Measurements from ENCODE around the gene ANO7. TPM values are rescaled to one million over a fixed set of nuclear protein-coding genes. Genes with fewer than 3 reads are reported as not detected.

The ANO7 gene
- total RNA-seq, 2 experiments from 2014 or later: 0.16 to 0.46 TPM

DNA sequence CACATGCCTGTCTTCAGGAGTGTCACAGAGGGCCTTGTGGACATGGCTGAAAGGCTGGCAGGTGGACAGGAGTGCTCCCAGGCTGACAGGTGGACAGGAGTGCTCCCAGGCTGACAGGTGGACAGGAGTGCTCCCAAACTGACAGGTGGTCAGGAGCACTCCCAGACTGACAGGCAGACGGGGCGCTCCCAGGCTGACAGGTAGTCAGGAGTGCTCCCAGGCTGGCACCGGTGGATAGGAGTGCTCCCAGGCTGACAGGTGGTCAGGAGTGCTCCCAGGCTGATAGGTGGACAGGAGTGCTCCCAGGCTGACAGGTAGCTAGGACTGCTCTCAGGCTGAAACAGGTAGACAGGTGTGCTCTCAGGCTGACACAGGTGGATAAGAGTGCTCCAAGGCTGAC is 16.6 kb downstream of the ANO7 start:
- H3K27ac ChIP-seq (ENCODE audit: low read depth, low read length, poor library complexity, severe bottlenecking): no peak overlapping the region
- intact Hi-C loops (cut with micrococcal nuclease; ENCODE audit: unreplicated experiment): no loop called here
- no peaks in the 10 kb centered on the region for H4K20me1 ChIP-seq (ENCODE audit: insufficient read depth, low read length)
- H3K79me2 ChIP-seq (ENCODE audit: insufficient read depth, low read depth, low read length): no peaks in the 10 kb centered on the region
- no peaks in the 10 kb centered on the region for H3K36me3 ChIP-seq (ENCODE audit: insufficient read depth, low read length)
- H2AFZ ChIP-seq (ENCODE audit: low read length): no peak overlapping the region
- TF ChIP-seq, protein P1, sequence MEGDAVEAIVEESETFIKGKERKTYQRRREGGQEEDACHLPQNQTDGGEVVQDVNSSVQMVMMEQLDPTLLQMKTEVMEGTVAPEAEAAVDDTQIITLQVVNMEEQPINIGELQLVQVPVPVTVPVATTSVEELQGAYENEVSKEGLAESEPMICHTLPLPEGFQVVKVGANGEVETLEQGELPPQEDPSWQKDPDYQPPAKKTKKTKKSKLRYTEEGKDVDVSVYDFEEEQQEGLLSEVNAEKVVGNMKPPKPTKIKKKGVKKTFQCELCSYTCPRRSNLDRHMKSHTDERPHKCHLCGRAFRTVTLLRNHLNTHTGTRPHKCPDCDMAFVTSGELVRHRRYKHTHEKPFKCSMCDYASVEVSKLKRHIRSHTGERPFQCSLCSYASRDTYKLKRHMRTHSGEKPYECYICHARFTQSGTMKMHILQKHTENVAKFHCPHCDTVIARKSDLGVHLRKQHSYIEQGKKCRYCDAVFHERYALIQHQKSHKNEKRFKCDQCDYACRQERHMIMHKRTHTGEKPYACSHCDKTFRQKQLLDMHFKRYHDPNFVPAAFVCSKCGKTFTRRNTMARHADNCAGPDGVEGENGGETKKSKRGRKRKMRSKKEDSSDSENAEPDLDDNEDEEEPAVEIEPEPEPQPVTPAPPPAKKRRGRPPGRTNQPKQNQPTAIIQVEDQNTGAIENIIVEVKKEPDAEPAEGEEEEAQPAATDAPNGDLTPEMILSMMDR (conservative IDR thresholded peaks at IDR 0.05; ENCODE audit: low read length): no peak
- H3K4me3 ChIP-seq (ENCODE audit: low read depth, low read length, poor library complexity, severe bottlenecking): no peak overlapping the region
- ChIA-PET CTCF (ENCODE audit: unreplicated experiment) (no interaction called here), POLR2A (no interaction called here)
- BruUV-seq (replicated peaks): no TSS peak
- no peaks in the 10 kb centered on the region for H3K9me2 ChIP-seq (ENCODE audit: insufficient read depth, low read length)
- no peak for DNase-seq (ENCODE audit: low spot score)
- H3K9me3 ChIP-seq (ENCODE audit: low read length): no peaks in the 10 kb centered on the region
- H3K4me2 ChIP-seq (ENCODE audit: low read length): no peak overlapping the region
- no peaks in the 10 kb centered on the region for H3K4me1 ChIP-seq (ENCODE audit: insufficient read depth, low read length, poor library complexity, severe bottlenecking)

DNA sequence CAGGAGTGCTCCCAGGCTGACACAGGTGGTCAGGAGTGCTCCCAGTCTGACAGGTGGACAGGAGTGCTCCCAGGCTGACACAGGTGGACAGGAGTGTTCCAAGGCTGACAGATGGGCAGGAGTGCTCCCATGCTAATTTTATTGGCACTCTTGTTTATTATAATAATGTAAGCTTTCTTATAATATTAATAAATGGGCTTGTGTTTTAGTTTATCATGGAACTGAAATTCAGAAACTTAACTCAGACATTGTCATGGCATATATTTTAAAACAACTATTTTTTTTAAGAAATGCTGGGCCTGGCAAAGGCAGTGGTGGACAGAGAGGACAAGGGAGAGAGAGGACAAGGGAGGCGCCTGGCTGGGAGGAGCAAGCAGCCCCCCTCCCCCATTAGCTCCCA is 18.7 kb downstream of the ANO7 start:
- no peaks in the 10 kb centered on the region for H4K20me1 ChIP-seq (ENCODE audit: insufficient read depth, low read length)
- TF ChIP-seq, protein P1 (conservative IDR thresholded peaks at IDR 0.05; ENCODE audit: low read length): no peak
- TF ChIP-seq EZH2phosphoT487 (IDR thresholded peaks at IDR 0.05; ENCODE audit: borderline replicate concordance, low read depth, low read length): no peak
- no peak for DNase-seq (ENCODE audit: low spot score)
- no peaks in the 10 kb centered on the region for H3K9me3 ChIP-seq (ENCODE audit: low read length)
- no peaks in the 10 kb centered on the region for H3K79me2 ChIP-seq (ENCODE audit: insufficient read depth, low read depth, low read length)
- ChIA-PET POLR2A (no interaction called here), CTCF (ENCODE audit: unreplicated experiment) (interaction anchor here (0.6 kb wide), 1 partner anchor 9 kb away, joined by 5 read pairs; no protein-coding TSS in a partner anchor)
- no peak overlapping the region for H3K4me3 ChIP-seq (ENCODE audit: low read depth, low read length, poor library complexity, severe bottlenecking)
- no peak overlapping the region for H3K4me2 ChIP-seq (ENCODE audit: low read length)
- no peak overlapping the region for H2AFZ ChIP-seq (ENCODE audit: low read length)
- H3K9me2 ChIP-seq (ENCODE audit: insufficient read depth, low read length): no peaks in the 10 kb centered on the region
- no peaks in the 10 kb centered on the region for H3K4me1 ChIP-seq (ENCODE audit: insufficient read depth, low read length, poor library complexity, severe bottlenecking)
- BruUV-seq (replicated peaks): no TSS peak
- intact Hi-C loops (cut with micrococcal nuclease; ENCODE audit: unreplicated experiment): no loop called here
- no peak overlapping the region for H3K27ac ChIP-seq (ENCODE audit: low read depth, low read length, poor library complexity, severe bottlenecking)
- no peaks in the 10 kb centered on the region for H3K36me3 ChIP-seq (ENCODE audit: insufficient read depth, low read length)

DNA sequence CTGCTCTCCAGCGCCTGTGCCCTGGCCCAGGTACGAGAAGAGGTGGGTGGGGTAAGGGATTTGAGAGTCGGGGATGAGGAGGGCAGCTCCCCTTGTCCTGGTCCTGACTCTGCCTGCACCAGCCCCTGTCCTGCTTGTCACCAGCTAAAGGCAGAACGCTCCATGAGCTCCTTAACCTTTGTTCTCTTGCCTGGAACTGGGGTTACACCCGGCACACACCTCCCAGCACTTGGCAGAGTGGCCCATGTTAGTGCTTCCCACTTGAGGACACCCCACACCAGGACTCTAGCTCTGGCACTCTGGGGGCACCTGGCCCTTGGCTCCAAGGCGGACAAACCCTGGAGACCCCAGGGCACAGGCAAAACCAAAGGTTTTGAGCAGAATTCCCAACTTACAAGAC is 19.2 kb downstream of the ANO7 start:
- ChIA-PET POLR2A (no interaction called here), CTCF (ENCODE audit: unreplicated experiment) (interaction anchor here (0.6 kb wide), 1 partner anchor 9 kb away, joined by 5 read pairs; no protein-coding TSS in a partner anchor)
- no TSS peak for BruUV-seq (replicated peaks)
- Histone ChIP-seq H3K4me1 (ENCODE audit: insufficient read depth, low read length, poor library complexity, severe bottlenecking) (no peaks in the 10 kb centered on the region), H2AFZ (ENCODE audit: low read length) (no peak overlapping the region), H3K9me2 (ENCODE audit: insufficient read depth, low read length) (no peaks in the 10 kb centered on the region), H3K79me2 (ENCODE audit: insufficient read depth, low read depth, low read length) (no peaks in the 10 kb centered on the region), H4K20me1 (ENCODE audit: insufficient read depth, low read length) (no peaks in the 10 kb centered on the region), H3K27ac (ENCODE audit: low read depth, low read length, poor library complexity, severe bottlenecking) (no peak overlapping the region), H3K9me3 (ENCODE audit: low read length) (no peaks in the 10 kb centered on the region), H3K4me3 (ENCODE audit: low read depth, low read length, poor library complexity, severe bottlenecking) (no peak overlapping the region), H3K36me3 (ENCODE audit: insufficient read depth, low read length) (no peaks in the 10 kb centered on the region), H3K4me2 (ENCODE audit: low read length) (no peak overlapping the region)
- TF ChIP-seq, protein P1 (conservative IDR thresholded peaks at IDR 0.05; ENCODE audit: low read length): no peak
- no peak for TF ChIP-seq EZH2phosphoT487 (IDR thresholded peaks at IDR 0.05; ENCODE audit: borderline replicate concordance, low read depth, low read length)
- intact Hi-C loops (cut with micrococcal nuclease; ENCODE audit: unreplicated experiment): no loop called here
- DNase-seq (ENCODE audit: low spot score): no peak
